T-helper 1 cell treated with Interleukin-12 subunit alpha and Interleukin-12 subunit beta and Interleukin-4 antibody, amounts not matched to agents 30 μg/mL and 1 μg/mL, for 36 hours (primary cell): Measurements from ENCODE around the gene KCTD13.

Experiments used
- H3K27ac Mint-ChIP-seq: one replicate; pipeline ENCODE4 v1.8.0; 2021; ENCODE audit warnings: mild to moderate bottlenecking, mixed read lengths
- H3K27me3 Mint-ChIP-seq: one replicate; pipeline ENCODE4 v1.8.0; 2021; ENCODE audit warnings: low read depth, mixed read lengths
- H3K36me3 Mint-ChIP-seq: one replicate; pipeline ENCODE4 v1.8.0; 2021; ENCODE audit warnings: low read depth, mixed read lengths
- H3K4me1 Mint-ChIP-seq: one replicate; pipeline ENCODE4 v1.8.0; 2021; ENCODE audit warnings: low read depth, mixed read lengths
- H3K4me3 Mint-ChIP-seq: one replicate; pipeline ENCODE4 v1.8.0; 2021; ENCODE audit warnings: mild to moderate bottlenecking, moderate library complexity, mixed read lengths
- H3K9me3 Mint-ChIP-seq: one replicate; pipeline ENCODE4 v1.8.0; 2021; ENCODE audit warnings: mixed read lengths

The KCTD13 gene

GRCh38 chr16:29905668-29906067, 20.4 kb downstream of the KCTD13 start:
- Mint-ChIP-seq H3K36me3 (peaks cover 4% of the 10 kb centered on the region), H3K9me3 (no peaks in the 10 kb centered on the region), H3K27ac (no peak overlapping the region), H3K4me1 (peaks cover 6% of the 10 kb centered on the region), H3K27me3 (peaks cover 2% of the 10 kb centered on the region), H3K4me3 (no peak overlapping the region)

- Mint-ChIP-seq H3K36me3 (peaks cover 4% of the 10 kb centered on the region), H3K27me3 (peaks cover 5% of the 10 kb centered on the region), H3K4me1 (peaks cover 9% of the 10 kb centered on the region), H3K4me3 (no peak overlapping the region), H3K9me3 (no peaks in the 10 kb centered on the region), H3K27ac (no peak overlapping the region)
Measured at GRCh38 chr16:29904947-29905346, 21.1 kb downstream of the KCTD13 start.

GRCh38 chr16:29903590-29903989, 22.4 kb downstream of the KCTD13 start:
- Mint-ChIP-seq H3K27me3 (peaks cover 18% of the 10 kb centered on the region), H3K4me3 (no peak overlapping the region), H3K9me3 (no peaks in the 10 kb centered on the region), H3K27ac (no peak overlapping the region), H3K4me1 (peaks cover 10% of the 10 kb centered on the region), H3K36me3 (peaks cover 2% of the 10 kb centered on the region)

- Mint-ChIP-seq H3K27ac (no peak overlapping the region), H3K27me3 (peaks cover 32% of the 10 kb centered on the region), H3K4me1 (peaks cover 13% of the 10 kb centered on the region), H3K36me3 (no peaks in the 10 kb centered on the region), H3K9me3 (no peaks in the 10 kb centered on the region), H3K4me3 (peak overlapping the region; percentile 48)
Measured at GRCh38 chr16:29901607-29901945, 24.4 kb downstream of the KCTD13 start.

GRCh38 chr16:29900888-29901606, 25.0 kb downstream of the KCTD13 start:
- Mint-ChIP-seq H3K27me3 (peaks cover 32% of the 10 kb centered on the region), H3K36me3 (no peaks in the 10 kb centered on the region), H3K9me3 (no peaks in the 10 kb centered on the region), H3K4me1 (peaks cover 13% of the 10 kb centered on the region), H3K27ac (no peak overlapping the region), H3K4me3 (peak overlapping the region; percentile 73)

GRCh38 chr16:29900102-29900887, 25.7 kb downstream of the KCTD13 start, which contains the start of gene ASPHD1:
ASPHD1 (plus strand) TSS chr16:29900488; CDS start chr16:29900972, 484 bp downstream.
- no peaks in the 10 kb centered on the region for H3K9me3 Mint-ChIP-seq
- H3K4me1 Mint-ChIP-seq, result peaks cover 13% of the 10 kb centered on the region
- H3K4me3 Mint-ChIP-seq, result peak within 1 kb of the TSS; percentile 73
- H3K36me3 Mint-ChIP-seq, result no peaks in the 10 kb centered on the region
- H3K27ac Mint-ChIP-seq, result peak within 1 kb of the TSS; percentile 19
- peaks cover 32% of the 10 kb centered on the region for H3K27me3 Mint-ChIP-seq

- Mint-ChIP-seq H3K36me3 (no peaks in the 10 kb centered on the region), H3K27ac (no peak within 1 kb of the TSS), H3K27me3 (peaks cover 32% of the 10 kb centered on the region), H3K4me1 (peaks cover 13% of the 10 kb centered on the region), H3K4me3 (peak within 1 kb of the TSS; percentile 73), H3K9me3 (no peaks in the 10 kb centered on the region)
Measured at GRCh38 chr16:29899516-29900101, 26.4 kb downstream of the KCTD13 start, which contains the start of gene SEZ6L2. SEZ6L2 (minus strand) TSS chr16:29899550; CDS start chr16:29899019, 531 bp downstream.

GRCh38 chr16:29898804-29899515, 27.1 kb downstream of the KCTD13 start:
- Mint-ChIP-seq H3K9me3 (no peaks in the 10 kb centered on the region), H3K4me1 (peaks cover 13% of the 10 kb centered on the region), H3K27ac (no peak overlapping the region), H3K36me3 (no peaks in the 10 kb centered on the region), H3K27me3 (peaks cover 32% of the 10 kb centered on the region), H3K4me3 (peak overlapping the region; percentile 40)

- Mint-ChIP-seq H3K36me3 (no peaks in the 10 kb centered on the region), H3K27ac (no peak overlapping the region), H3K27me3 (peaks cover 32% of the 10 kb centered on the region), H3K4me1 (peaks cover 9% of the 10 kb centered on the region), H3K9me3 (no peaks in the 10 kb centered on the region), H3K4me3 (no peak overlapping the region)
Measured at GRCh38 chr16:29898135-29898803, 27.8 kb downstream of the KCTD13 start.

GRCh38 chr16:29897333-29897732, 28.7 kb downstream of the KCTD13 start:
- Mint-ChIP-seq H3K9me3 (no peaks in the 10 kb centered on the region), H3K36me3 (no peaks in the 10 kb centered on the region), H3K4me1 (peaks cover 9% of the 10 kb centered on the region), H3K27me3 (peaks cover 32% of the 10 kb centered on the region), H3K27ac (no peak overlapping the region), H3K4me3 (no peak overlapping the region)

GRCh38 chr16:29896841-29897240, 29.2 kb downstream of the KCTD13 start:
- no peaks in the 10 kb centered on the region for H3K9me3 Mint-ChIP-seq
- H3K27me3 Mint-ChIP-seq, result peaks cover 32% of the 10 kb centered on the region
- no peaks in the 10 kb centered on the region for H3K36me3 Mint-ChIP-seq
- peaks cover 9% of the 10 kb centered on the region for H3K4me1 Mint-ChIP-seq
- H3K4me3 Mint-ChIP-seq, result no peak overlapping the region
- H3K27ac Mint-ChIP-seq, result no peak overlapping the region

- no peak overlapping the region for H3K4me3 Mint-ChIP-seq
- peaks cover 4% of the 10 kb centered on the region for H3K4me1 Mint-ChIP-seq
- H3K27ac Mint-ChIP-seq, result no peak overlapping the region
- no peaks in the 10 kb centered on the region for H3K9me3 Mint-ChIP-seq
- no peaks in the 10 kb centered on the region for H3K36me3 Mint-ChIP-seq
- peaks cover 25% of the 10 kb centered on the region for H3K27me3 Mint-ChIP-seq
Measured at GRCh38 chr16:29894352-29894751, 31.7 kb downstream of the KCTD13 start.

GRCh38 chr16:29893553-29893952, 32.5 kb downstream of the KCTD13 start:
- Mint-ChIP-seq H3K4me3 (no peak overlapping the region), H3K27me3 (peaks cover 17% of the 10 kb centered on the region), H3K9me3 (no peaks in the 10 kb centered on the region), H3K4me1 (peaks cover 3% of the 10 kb centered on the region), H3K36me3 (no peaks in the 10 kb centered on the region), H3K27ac (no peak overlapping the region)

- H3K27me3 Mint-ChIP-seq, result peaks cover 6% of the 10 kb centered on the region
- H3K4me1 Mint-ChIP-seq, result no peaks in the 10 kb centered on the region
- H3K4me3 Mint-ChIP-seq, result no peak overlapping the region
- no peaks in the 10 kb centered on the region for H3K36me3 Mint-ChIP-seq
- H3K27ac Mint-ChIP-seq, result no peak overlapping the region
- H3K9me3 Mint-ChIP-seq, result no peaks in the 10 kb centered on the region
Measured at GRCh38 chr16:29892458-29892813, 33.6 kb downstream of the KCTD13 start.
